ENCODE results near the gene KRTAP10-2.

DNA sequence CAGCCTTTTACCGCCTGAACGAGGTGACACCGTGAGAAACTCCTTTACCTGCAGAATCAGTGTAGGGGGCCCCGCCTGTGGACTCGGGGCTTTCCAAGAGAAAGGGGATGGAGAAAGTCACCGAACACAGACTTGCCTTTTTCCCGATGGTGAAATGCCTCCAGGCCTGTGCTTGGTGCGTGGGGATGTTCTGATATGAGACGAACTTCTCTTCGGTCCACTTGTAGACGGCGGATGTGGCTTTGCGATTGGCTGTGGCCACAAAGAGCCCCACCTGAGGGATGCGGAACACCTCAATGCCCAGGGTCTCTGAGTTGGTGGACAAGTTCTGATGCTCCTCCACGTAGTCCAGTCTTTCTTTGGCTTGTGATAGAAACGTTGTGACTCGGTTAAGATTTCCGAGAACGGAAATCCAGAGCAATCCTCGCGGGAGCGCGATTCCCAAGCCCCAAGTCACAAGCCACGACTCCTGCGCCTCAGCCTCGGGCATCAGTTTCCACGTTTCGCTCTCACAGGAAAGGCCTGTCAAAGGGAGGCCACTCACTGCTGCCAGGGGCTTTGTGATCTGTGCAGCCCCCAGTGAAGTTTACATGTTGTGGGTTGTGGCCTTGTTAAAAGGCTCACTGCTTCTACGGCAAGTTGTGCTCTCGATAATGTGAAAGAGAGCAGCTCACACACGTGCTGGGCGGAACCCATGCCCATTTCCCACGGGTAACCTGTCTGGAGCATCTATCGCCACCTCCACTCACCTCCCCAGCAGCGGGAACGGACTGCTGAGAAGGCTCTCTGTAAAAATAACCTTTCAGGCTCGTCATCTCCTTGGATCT lies 23.9 kb downstream of the KRTAP10-2 start:
- no peak for TF ChIP-seq POLR2A (IDR thresholded peaks at IDR 0.05; ENCODE audit: low read depth, low read length)
- TF ChIP-seq TAF1 (IDR thresholded peaks at IDR 0.05; ENCODE audit: low read depth, low read length): no peak

Data from GM12891 (cell line).